Suppressor macrophage (primary cell): Measurements from ENCODE around the gene ATP8B1.

Experiments used
- DNase-seq, 4 experiments: peaks; one replicate each; pipeline ENCODE4 v3.0.0-alpha.2; 2020 to 2022

Gene ATP8B1

GRCh38 chr18:57792631-57793301 lies 10.3 kb downstream of the ATP8B1 start:
- no peak for DNase-seq

DNA sequence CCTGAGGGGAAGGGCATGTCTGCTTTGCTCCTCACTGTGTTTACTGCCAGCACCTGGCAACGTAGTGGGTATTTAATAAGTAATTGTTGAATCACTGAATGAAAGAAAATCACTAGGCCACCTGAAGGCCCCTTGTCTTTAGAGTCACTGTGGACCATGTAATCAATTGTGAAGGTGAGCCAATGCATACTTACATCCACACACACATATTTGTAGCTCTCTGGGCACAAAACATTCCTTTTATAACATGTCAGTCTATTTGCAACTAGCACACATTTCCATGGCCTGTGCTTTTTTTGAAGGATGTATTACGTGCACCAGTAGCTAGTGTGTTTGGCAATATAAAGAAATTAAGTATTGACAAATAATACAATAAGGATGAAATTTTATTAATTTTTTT lies 11.2 kb downstream of the ATP8B1 start:
- DNase-seq: no peak

DNA sequence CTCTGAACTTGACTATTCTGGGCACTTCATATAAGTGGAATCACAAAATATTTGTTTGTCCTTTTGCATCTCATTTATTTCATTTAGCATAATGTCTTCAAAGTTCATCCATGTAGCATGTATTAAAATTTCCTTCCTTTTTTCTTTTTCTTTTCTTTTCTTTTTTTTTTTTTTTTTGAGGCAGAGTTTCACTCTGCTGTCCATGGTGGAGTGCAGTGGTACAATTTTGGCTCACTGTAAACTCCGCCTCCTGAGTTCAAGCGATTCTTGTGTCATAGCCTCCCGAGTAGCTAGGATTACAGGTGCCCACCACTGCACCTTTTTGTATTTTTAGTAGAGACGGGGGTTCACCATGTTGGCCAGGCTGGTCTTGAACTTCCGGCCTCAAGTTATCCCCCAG lies 11.9 kb downstream of the ATP8B1 start:
- DNase-seq: no peak

- no peak for DNase-seq
Measured at GRCh38 chr18:57790316-57790715, 12.8 kb downstream of the ATP8B1 start.

GRCh38 chr18:57789759-57790158 lies 13.4 kb downstream of the ATP8B1 start:
- DNase-seq: no peak

DNA sequence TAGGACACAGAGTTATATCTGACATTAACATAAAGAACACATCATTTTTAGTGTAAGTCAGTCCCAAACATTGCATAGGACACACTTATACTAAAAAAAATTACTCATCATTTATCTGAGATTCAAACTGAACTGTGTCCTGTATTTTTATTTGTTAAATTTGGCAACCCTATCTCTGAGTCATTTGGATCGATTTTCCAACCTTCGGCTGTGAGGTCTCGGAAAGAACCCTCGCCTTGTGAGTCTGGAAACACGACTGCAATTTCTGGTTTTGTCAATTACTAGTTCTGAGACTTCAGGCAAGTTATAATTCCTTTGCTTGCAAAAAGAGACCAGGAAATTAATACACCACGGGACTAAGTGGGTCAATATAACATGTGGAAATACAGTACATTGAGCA lies 14.0 kb downstream of the ATP8B1 start:
- no peak for DNase-seq

DNA sequence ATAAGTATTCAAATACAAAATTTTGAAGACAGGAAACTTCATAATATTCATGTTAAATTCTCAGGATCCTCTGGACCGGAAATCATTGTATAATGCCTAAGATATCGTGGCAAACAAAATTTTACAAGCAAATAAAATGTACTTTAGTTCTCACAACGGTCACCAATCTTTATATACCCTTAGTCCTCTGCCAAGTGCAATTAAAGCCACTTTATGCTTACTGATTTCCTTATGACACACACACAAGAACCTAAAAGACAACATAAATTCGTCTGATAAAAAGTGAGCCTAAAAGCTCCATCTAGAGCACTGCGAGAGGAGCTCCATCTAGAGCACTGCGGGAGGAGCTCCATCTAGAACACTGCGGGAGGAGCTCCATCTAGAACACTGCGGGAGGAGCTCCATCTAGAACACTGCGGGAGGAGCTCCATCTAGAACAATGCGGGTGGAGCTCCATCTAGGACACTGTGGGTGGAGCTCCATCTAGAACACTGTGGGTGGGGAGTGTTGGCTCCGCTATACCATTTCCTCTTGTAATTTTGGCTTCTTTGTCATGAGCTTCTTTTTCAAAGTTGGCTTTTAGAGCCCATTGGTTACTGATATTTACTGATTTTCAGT lies 15.9 kb downstream of the ATP8B1 start:
- DNase-seq: peak in 2 of 4 experiments; percentile 37 to 55

GRCh38 chr18:57785751-57786437 lies 17.2 kb downstream of the ATP8B1 start:
- no peak for DNase-seq

DNA sequence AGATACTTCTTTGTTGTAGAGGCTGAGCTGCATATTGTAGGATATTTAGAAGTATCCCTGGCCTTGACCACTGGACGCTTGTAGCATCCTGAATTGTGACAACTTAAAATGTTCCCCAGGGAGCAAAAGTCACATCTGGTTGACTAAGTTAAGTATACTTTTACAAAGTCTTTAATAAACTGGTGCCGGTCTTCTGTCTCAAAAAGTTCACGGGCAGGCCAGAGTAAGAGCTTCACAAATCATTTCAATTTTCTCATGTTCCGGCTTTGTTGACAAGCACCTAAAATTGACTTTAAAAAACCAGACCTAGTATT lies 18.4 kb downstream of the ATP8B1 start:
- DNase-seq: no peak

- peak in 3 of 4 experiments; percentile 36 to 59 (median 55) for DNase-seq
Measured at GRCh38 chr18:57784034-57784800, 18.9 kb downstream of the ATP8B1 start.

DNA sequence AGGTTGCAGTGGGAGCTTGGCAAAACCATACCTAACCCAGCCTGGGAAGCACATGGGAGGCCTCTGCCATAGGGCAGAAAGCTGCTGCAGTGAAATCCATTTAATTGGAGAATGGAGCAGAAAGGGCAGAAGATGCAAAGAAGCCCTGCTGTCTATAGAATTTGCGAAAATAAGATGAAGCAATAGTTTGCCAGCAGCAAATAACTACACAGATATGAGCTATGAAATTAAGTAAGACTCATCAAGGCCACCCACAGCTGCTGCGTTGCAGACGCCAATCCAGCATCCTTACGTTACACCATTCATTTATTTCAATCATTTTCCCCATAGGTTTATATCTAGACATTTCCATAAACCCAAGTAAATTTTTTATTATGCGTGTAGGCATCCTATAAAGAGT lies 21.1 kb downstream of the ATP8B1 start:
- no peak for DNase-seq

GRCh38 chr18:57780706-57781347 lies 22.3 kb downstream of the ATP8B1 start:
- DNase-seq: peak; percentile 45 to 85 (median 68)

DNA sequence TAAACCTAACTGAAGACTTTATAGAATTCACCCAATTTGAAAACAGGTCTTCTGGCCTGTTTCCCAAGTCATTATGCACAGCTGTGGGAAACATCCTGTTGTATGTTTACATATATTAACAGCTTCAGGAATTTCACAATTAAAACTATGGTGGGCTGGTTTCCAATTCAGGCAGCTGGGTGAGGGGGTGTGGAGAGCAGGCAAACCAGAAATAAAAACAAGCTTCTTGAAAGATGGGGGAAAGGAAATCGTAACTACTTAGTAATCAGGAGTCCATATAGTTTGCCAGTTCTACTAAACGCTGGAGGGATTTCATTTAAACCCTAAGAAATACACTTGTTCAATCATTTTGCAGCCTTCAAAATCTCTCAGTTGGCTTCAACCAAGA lies 22.8 kb downstream of the ATP8B1 start:
- peak in 2 of 4 experiments; percentile 25 to 38 for DNase-seq

DNA sequence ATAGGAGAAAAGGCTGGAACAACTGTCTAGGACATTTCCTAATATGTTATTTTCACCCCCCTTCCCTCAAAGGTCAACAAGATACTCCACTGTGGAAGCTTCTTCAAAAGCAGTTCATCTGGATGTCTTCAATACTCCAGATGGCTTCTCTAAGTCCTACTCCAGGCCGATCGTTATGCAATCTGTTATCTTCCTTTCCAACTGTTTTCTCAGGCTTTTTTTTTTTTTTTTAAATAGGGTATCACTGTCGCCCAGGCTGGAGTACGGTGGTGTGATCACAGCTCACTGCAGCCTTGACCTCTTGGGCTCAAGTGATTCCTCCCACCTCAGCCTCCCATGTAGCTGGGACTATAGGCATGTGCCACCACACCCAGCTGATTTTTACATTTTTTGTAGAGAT lies 26.3 kb downstream of the ATP8B1 start:
- peak in 1 of 4 experiments; percentile 16 for DNase-seq

DNA sequence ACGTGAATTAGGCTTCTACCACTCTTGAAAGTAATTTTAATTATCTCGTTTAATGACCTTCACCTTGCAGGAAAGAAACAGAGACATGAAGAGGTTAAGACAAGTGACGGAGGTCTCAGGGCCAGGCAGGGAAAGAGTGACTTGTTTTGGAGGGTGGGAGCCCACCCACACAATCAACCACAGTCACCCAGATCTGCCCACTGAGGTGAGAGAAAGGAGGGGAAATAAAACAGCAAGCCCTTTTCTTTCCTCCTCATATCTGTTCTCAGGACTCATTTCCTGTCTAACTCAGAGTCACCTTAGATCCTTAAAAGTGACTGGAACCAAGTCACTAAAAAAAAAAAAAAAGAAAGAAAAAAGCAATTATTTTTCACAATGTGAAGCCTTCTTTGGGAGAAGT lies 26.8 kb downstream of the ATP8B1 start:
- DNase-seq: no peak

- no peak for DNase-seq
Measured at GRCh38 chr18:57775937-57776336, 27.2 kb downstream of the ATP8B1 start.

DNA sequence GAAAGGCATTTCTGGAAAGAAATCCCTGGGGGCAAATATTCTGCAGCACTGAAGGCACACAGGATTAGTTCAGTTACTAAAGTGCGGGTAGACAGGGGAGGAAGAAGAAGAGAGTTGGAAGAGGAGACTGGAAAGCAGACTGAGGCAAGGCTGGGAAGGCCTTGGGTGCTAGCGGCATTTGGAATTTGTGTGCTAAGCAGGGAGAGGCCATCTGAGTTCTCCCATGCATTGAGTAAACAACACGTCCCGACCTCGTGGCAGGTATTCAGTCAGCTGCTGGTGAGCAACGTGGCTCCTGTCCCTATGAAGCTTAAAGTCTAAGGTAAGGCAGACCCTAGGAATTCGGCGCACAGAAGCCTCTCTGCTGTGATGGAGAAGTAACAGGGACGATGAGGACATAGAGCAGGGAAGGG lies 30.7 kb downstream of the ATP8B1 start:
- no peak for DNase-seq

- DNase-seq: no peak
Measured at GRCh38 chr18:57771626-57772025, 31.5 kb downstream of the ATP8B1 start.

- DNase-seq: peak; percentile 47 to 81 (median 68)
Measured at GRCh38 chr18:57771193-57771592, 31.9 kb downstream of the ATP8B1 start.

DNA sequence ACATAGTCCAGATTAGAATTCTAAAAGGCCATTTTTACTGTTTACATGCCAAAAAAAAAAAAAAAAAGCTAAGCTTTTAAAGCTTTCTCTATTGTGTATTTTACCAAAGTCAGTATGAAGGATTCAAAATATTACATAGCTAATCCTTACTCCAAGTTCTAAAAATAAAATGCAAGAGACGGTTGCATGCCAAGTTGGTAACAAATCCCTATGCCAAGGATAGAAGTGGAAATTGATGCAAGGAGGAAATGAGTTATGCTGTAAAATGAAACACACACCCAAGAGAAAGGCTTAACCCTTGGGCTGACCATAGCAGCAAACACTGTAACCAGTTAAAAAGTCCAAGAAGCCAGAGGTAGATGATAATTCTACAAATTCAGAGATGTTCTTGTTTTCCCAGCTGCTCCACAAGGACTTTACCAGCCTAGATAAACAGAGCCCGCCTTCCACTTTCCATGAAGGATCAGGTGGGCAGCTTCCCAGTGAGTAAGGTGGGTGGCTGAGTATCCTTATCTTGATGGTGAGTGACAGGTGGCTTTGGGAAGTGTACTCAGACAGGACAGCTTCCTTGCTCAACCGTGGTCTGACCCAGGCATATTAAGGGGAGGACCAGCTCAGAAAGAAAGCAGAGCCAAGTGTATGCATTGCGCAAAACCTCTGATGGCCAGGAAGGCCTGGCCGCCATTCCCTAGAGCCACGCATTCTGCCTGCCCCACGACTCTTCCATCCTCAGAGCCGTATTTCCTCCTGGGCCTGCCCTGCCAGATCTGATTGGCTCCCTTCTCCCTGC lies 34.4 kb downstream of the ATP8B1 start:
- peak in 2 of 4 experiments; percentile 46 to 60 for DNase-seq

- peak in 3 of 4 experiments; percentile 31 to 52 (median 45) for DNase-seq
Measured at GRCh38 chr18:57767259-57768050, 35.7 kb downstream of the ATP8B1 start.
